HepG2 (cell line): ENCODE data around the gene PSMD6. TPM values are rescaled to one million over a fixed set of nuclear protein-coding genes. Genes with fewer than 3 reads are reported as not detected.

ENCODE experiments used
- AKAP8 ChIP-seq: sonication (generic); formaldehyde crosslinking; IDR thresholded peaks from 2 replicates; pipeline ENCODE4 v1.5.1; 2020; ENCODE audit warnings: mild to moderate bottlenecking, missing genetic modification reagents
- ARID5B ChIP-seq: IDR thresholded peaks from 2 replicates; pipeline ENCODE4 v1.4.0; 2020; ENCODE audit warnings: mild to moderate bottlenecking, missing genetic modification reagents
- ARNT ChIP-seq: fragments of 450-650 bp; IDR thresholded peaks from 2 replicates; pipeline ENCODE4 v1.6.1; 2017
- CEBPB ChIP-seq: IDR thresholded peaks from 2 replicates; pipeline ENCODE4 v1.6.1; 2011; ENCODE audit warnings: low read depth, low read length, improper control_type of control experiment, borderline replicate concordance
- HDAC2 ChIP-seq: sonication (generic); formaldehyde crosslinking; IDR thresholded peaks from 2 replicates; pipeline ENCODE4 v1.4.0; 2020; ENCODE audit warnings: missing genetic modification reagents
- ISL2 ChIP-seq: sonication (generic); formaldehyde crosslinking; IDR thresholded peaks from 2 replicates; pipeline ENCODE4 v1.5.0; 2020; ENCODE audit warnings: missing genetic modification reagents
- MYC ChIP-seq: sonication (generic); formaldehyde crosslinking; IDR thresholded peaks from 2 replicates; pipeline ENCODE4 v1.9.0; 2021; ENCODE audit warnings: missing genetic modification reagents, borderline replicate concordance
- NCOR1 ChIP-seq: fragments of 200-600 bp; sonication (generic); IDR thresholded peaks from 2 replicates; pipeline ENCODE4 v1.7.0; 2017; ENCODE audit warnings: antibody characterized with exemption, low read length, borderline replicate concordance
- RAD51 ChIP-seq: fragments of 450-650 bp; IDR thresholded peaks from 2 replicates; pipeline ENCODE4 v1.6.1; 2016; ENCODE audit warnings: borderline replicate concordance
- RNF219 ChIP-seq: sonication (generic); formaldehyde crosslinking; IDR thresholded peaks from 2 replicates; pipeline ENCODE4 v1.5.0; 2020; ENCODE audit warnings: mild to moderate bottlenecking, missing genetic modification reagents
- SALL1 ChIP-seq: sonication (generic); formaldehyde crosslinking; IDR thresholded peaks from 2 replicates; pipeline ENCODE4 v1.8.0; 2022; ENCODE audit warnings: mild to moderate bottlenecking, missing genetic modification reagents
- SAP130 ChIP-seq: IDR thresholded peaks from 2 replicates; pipeline ENCODE4 v1.6.1; 2016; ENCODE audit warnings: low read depth
- SIN3B ChIP-seq: fragments of 150-350 bp; IDR thresholded peaks from 2 replicates; pipeline ENCODE4 v1.6.1; 2014; ENCODE audit warnings: low read length
- SOX5 ChIP-seq: IDR thresholded peaks from 2 replicates; pipeline ENCODE4 v1.6.1; 2016; ENCODE audit warnings: borderline replicate concordance
- SOX6 ChIP-seq, 2 experiments: fragments of 450-650 bp in 1 of 2; sonication (generic) in 1 of 2; formaldehyde crosslinking in 1 of 2; IDR thresholded peaks; 2 replicates each; pipeline versions ENCODE4 v1.4.0 to v1.6.1; 2017 to 2020; ENCODE audit warnings: antibody characterized with exemption in 1 of 2, mild to moderate bottlenecking in 1 of 2, missing genetic modification reagents in 1 of 2
- TFDP1 ChIP-seq: IDR thresholded peaks from 2 replicates; pipeline ENCODE4 v1.6.1; 2016; ENCODE audit warnings: missing compliant biosample characterization, missing genetic modification reagents, borderline replicate concordance
- TFE3 ChIP-seq: IDR thresholded peaks from 2 replicates; pipeline ENCODE4 v1.6.1; 2016
- THAP11 ChIP-seq: IDR thresholded peaks from 2 replicates; pipeline ENCODE4 v1.6.1; 2016; ENCODE audit warnings: missing biosample characterization, missing genetic modification reagents
- ZNF253 ChIP-seq: sonication (generic); formaldehyde crosslinking; IDR thresholded peaks from 2 replicates; pipeline ENCODE4 v1.8.0; 2022; ENCODE audit warnings: mild to moderate bottlenecking, missing genetic modification reagents, borderline replicate concordance
- ZNF296 ChIP-seq: sonication (generic); formaldehyde crosslinking; conservative IDR thresholded peaks from 2 replicates; pipeline ENCODE4 v1.5.0; 2020; ENCODE audit warnings: mild to moderate bottlenecking, missing genetic modification reagents
- ZNF740 ChIP-seq: sonication (generic); formaldehyde crosslinking; IDR thresholded peaks from 2 replicates; pipeline ENCODE4 v1.4.0; 2020; ENCODE audit warnings: missing genetic modification reagents
- ZSCAN21 ChIP-seq: sonication (generic); formaldehyde crosslinking; IDR thresholded peaks from 2 replicates; pipeline ENCODE4 v1.8.0; 2022; ENCODE audit warnings: mild to moderate bottlenecking, missing genetic modification reagents, moderate library complexity, borderline replicate concordance
- polyA plus RNA-seq, 8 experiments: library from polyadenylated mRNA; depleted of rRNA in 3 of 8; stranded (reverse) in 7 of 8; unstranded in 1 of 8; fragments of >200 nt; fragmentation: Illumina TruSeq in 4 of 8; extraction: Trizol in 4 of 8; gene quantifications; 2 replicates each; pipeline versions ENCODE4 v1.2.1 to v1.2.3, GENCODE V29; 2011 to 2016; ENCODE audit warnings: low read depth in 4 of 8, missing spikeins in 1 of 8, mixed read lengths in 1 of 8; ENCODE audit not compliant: insufficient read depth in 1 of 8
- total RNA-seq, 5 experiments: library from RNA; depleted of rRNA; stranded (reverse); fragments of >200 nt; fragmentation: Illumina TruSeq; extraction: Trizol; gene quantifications; 2 replicates each; pipeline ENCODE4 v1.2.3, GENCODE V29; 2016; ENCODE audit warnings: low read depth in 1 of 5

The PSMD6 gene
- total and polyA plus RNA-seq, 2 of the 13 experiments (the other 11 are each of a cell fraction or from before 2014, with no cell fraction given): 36.8 to 117 TPM

- TF ChIP-seq ISL2 (CRISPR knock-in tag) (0 out of 2 replicates have a peak, but pooled peaks have one; percentile 16), ZNF296 (CRISPR knock-in tag) (no peak), ARID5B (peak; percentile 48; the same call in 1 of the 2 replicates), SAP130 (CRISPR knock-in tag) (peak; percentile 53), TFDP1 (no peak), SOX5 (CRISPR knock-in tag) (peak; percentile 78; the same call in 1 of the 2 replicates), TFE3 (CRISPR knock-in tag) (peak; percentile 88), NCOR1 (0 out of 2 replicates have a peak, but pooled peaks have one; percentile 25), ZNF740 (CRISPR knock-in tag) (no peak), AKAP8 (no peak), SALL1 (CRISPR knock-in tag) (no peak), SOX6 (IDR thresholded peaks at IDR 0.05) (no peak), SOX6 (CRISPR knock-in tag; IDR thresholded peaks at IDR 0.05) (peak; percentile 57; the same call in 1 of the 2 replicates), ARNT (no peak), HDAC2 (no peak), THAP11 (CRISPR knock-in tag) (0 out of 2 replicates have a peak, but pooled peaks have one; percentile 17), RAD51 (no peak), CEBPB (peak; percentile 98), ZNF253 (no peak), MYC (CRISPR knock-in tag) (no peak), SIN3B (no peak), ZSCAN21 (no peak), RNF219 (no peak)
These were observed 47.0 kb downstream of the PSMD6 start (continued) for GRCh38 chr3:63976161-63976871.
